ENCODE measurements around the gene CNGA4.

Gene CNGA4

DNA sequence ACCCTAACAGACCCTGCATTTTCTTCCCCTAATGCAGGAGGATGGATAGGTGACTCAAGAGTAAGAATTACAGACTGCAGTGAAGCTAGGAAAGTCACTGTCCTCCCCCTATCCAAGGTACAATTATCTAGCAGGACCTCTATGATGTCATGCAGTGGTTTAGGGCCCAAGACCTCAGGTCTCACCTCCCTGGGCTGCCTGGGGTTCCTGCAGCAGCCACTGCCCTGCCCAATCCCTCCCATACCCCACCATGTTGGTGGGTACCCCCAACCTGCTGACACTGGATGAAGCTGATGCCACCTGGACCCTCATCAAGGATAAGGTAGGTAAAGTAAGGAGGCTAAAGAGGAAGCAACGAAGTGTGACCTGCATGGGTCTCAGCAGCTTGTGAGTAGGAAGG is 33.5 kb upstream of the CNGA4 start, which contains the start of gene C11orf42:
Gene C11orf42, plus strand, starts transcription at position 192 of the 400 bp plus-strand sequence. Its CDS starts 59 bp downstream, at position 251.
- H3K9me3 ChIP-seq (ENCODE audit: insufficient read depth, low read depth, low read length) = no peaks in the 10 kb centered on the region
- no peaks in the 10 kb centered on the region for H3K4me1 ChIP-seq (ENCODE audit: insufficient read depth, low read length)
- no peak within 1 kb of the TSS for H3K27ac ChIP-seq (ENCODE audit: low read depth, low read length)
- no peaks in the 10 kb centered on the region for H3K27me3 ChIP-seq (ENCODE audit: insufficient read depth, low read length)
- H3K9ac ChIP-seq (ENCODE audit: low read depth, low read length) = no peak within 1 kb of the TSS
- 100% methylated on average over 1 of the region's 1 CpG for WGBS
- no peak within 1 kb of the TSS for H3K4me3 ChIP-seq (ENCODE audit: low read length)
- H3K36me3 ChIP-seq (ENCODE audit: insufficient read depth, low read length) = peaks cover 10% of the 10 kb centered on the region

DNA sequence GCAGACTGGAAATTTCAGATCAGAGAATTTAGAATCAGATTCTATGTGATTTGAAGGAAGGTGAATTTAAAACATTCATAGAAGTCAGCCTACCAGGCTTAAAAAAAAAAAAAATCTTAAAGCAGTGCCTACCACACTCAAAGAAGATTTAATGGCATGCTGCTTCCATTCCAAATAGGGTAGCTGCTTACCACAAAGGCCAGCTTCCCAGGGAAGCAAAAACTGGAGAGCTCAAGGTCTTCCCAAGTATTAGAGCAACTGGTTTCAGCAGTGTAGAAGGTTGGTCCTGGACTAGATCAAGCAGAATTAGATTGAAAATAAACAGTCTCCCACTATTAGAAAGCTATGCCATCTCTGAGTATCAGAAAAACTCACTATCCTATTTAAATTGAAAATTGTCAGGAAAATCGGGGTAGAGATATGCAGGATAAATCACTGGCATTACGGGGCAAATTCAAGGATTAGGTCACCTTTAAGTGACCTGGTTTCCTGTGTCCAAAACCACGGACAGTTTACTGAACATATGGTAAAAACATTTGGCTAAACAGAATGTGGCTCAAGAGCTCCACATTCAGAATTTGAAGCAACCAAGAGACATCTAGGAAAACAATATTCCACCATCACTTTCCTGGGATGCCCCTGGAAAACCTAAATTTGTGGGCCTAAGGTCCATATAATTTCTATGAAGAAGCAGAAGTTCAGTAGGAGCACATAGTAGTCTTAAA is 32.3 kb upstream of the CNGA4 start:
- H3K27me3 ChIP-seq (ENCODE audit: insufficient read depth, low read length) = no peaks in the 10 kb centered on the region
- no peak overlapping the region for H3K27ac ChIP-seq (ENCODE audit: low read depth, low read length)
- no peak overlapping the region for H3K4me3 ChIP-seq (ENCODE audit: low read length)
- WGBS = 93% methylated on average over 3 of the region's 3 CpGs
- no peak overlapping the region for H3K9ac ChIP-seq (ENCODE audit: low read depth, low read length)
- H3K9me3 ChIP-seq (ENCODE audit: insufficient read depth, low read depth, low read length) = no peaks in the 10 kb centered on the region
- H3K36me3 ChIP-seq (ENCODE audit: insufficient read depth, low read length) = peaks cover 18% of the 10 kb centered on the region
- no peaks in the 10 kb centered on the region for H3K4me1 ChIP-seq (ENCODE audit: insufficient read depth, low read length)

DNA sequence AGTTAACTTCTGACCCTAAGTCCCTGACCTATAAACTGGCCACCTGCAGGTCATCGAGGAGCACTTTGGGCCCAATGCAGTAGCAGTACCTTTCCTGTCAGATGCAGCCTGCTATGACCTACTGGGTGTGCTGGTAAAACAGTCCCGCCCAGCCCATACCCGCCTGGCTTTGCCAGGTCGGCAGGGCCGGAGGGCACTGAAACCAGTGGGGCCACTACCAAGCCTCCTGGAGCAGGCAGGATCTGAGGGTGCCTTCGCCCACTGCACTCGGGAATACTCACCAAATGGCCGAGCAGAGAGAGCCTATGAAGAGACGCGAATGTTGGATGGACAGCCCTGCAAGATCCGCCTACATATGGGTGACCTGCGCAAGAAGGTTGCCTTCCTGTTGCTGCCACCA is 29.1 kb upstream of the CNGA4 start:
- Histone ChIP-seq H3K27me3 (ENCODE audit: insufficient read depth, low read length) (no peaks in the 10 kb centered on the region), H3K4me3 (ENCODE audit: low read length) (no peak overlapping the region), H3K4me1 (ENCODE audit: insufficient read depth, low read length) (no peaks in the 10 kb centered on the region), H3K27ac (ENCODE audit: low read depth, low read length) (no peak overlapping the region), H3K9ac (ENCODE audit: low read depth, low read length) (no peak overlapping the region), H3K9me3 (ENCODE audit: insufficient read depth, low read depth, low read length) (no peaks in the 10 kb centered on the region), H3K36me3 (ENCODE audit: insufficient read depth, low read length) (peaks cover 48% of the 10 kb centered on the region)
- WGBS = 96% methylated on average over 12 of the region's 12 CpGs

DNA sequence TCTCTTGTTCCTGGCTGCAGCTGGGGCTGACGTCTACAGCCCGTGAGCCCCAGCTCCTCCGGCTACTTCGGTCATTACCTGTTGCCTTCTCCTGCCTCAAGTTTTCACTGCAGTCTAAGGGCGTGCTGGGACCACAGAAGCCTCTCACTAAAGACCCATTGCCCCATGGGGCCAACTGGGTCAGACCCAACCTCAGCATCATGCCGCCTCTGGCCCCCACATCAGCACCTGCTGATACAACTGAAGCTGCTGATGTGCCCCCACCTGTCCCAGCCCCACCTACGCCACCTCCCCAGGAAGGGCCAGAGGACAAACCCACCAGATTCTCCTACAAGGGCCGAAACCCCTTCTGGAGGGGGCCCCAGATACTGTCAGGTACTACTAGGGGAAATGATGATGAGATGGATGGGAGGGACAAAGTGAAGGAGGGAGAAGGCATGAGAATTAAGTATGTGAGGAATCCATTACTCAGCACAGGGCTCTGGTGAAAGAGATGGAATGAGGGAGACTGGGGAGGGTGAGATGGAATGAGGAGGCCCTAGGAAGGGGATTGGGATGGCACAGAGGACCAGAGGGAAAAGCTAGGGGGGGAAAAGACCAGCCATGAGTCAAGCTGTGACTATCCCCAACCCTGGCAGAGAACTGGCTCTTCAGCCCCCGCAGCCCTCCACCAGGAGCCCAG is 28.5 kb upstream of the CNGA4 start:
- Histone ChIP-seq H3K4me1 (ENCODE audit: insufficient read depth, low read length) (no peaks in the 10 kb centered on the region), H3K4me3 (ENCODE audit: low read length) (no peak overlapping the region), H3K27ac (ENCODE audit: low read depth, low read length) (no peak overlapping the region), H3K9me3 (ENCODE audit: insufficient read depth, low read depth, low read length) (no peaks in the 10 kb centered on the region), H3K27me3 (ENCODE audit: insufficient read depth, low read length) (no peaks in the 10 kb centered on the region), H3K9ac (ENCODE audit: low read depth, low read length) (no peak overlapping the region), H3K36me3 (ENCODE audit: insufficient read depth, low read length) (peaks cover 54% of the 10 kb centered on the region)
- WGBS = 95% methylated on average over 9 of the region's 9 CpGs

DNA sequence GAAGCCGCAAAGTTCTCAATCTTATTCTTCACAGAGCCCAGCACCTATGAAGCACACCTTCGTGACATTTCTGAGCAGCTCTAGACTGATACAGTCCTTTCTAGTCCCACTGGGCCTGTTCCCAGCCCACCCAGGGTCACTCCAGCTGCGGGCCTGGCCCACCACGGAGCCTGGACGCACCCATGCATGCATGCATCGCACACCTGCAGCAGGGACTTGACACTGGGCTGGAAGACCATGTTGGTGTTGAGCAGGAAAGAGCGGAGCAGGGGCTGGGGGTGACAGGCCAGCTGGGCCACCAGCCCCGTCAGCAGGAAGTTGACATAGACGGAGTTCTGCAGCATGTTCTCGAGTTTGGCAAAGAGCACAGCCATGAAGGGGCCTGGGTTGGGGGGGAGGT is 24.4 kb upstream of the CNGA4 start:
- peaks cover 87% of the 10 kb centered on the region for H3K36me3 ChIP-seq (ENCODE audit: insufficient read depth, low read length)
- WGBS = 94% methylated on average over 10 of the region's 10 CpGs
- H3K27me3 ChIP-seq (ENCODE audit: insufficient read depth, low read length) = no peaks in the 10 kb centered on the region
- no peak overlapping the region for H3K27ac ChIP-seq (ENCODE audit: low read depth, low read length)
- H3K4me3 ChIP-seq (ENCODE audit: low read length) = no peak overlapping the region
- H3K9me3 ChIP-seq (ENCODE audit: insufficient read depth, low read depth, low read length) = no peaks in the 10 kb centered on the region
- no peaks in the 10 kb centered on the region for H3K4me1 ChIP-seq (ENCODE audit: insufficient read depth, low read length)
- no peak overlapping the region for H3K9ac ChIP-seq (ENCODE audit: low read depth, low read length)

DNA sequence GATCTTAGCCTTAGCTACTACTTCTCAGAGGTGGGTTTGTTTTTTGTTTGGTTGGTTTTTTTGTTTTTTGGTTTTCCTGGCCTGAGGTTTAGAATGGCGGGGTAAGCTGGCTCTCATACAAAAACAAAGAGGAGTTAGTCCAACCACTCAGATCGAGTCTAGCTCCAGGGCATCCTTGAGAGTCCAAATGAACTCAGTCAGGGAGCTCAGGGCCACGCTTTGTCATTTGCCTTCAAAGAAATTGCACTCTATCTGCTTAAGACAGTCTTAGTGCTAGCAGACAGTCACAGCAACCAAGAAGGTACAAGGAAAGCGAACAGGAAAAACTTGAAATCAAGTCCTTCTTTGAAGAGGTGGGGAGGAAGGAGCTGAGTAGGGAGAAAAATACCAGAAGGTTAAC is 22.4 kb upstream of the CNGA4 start:
- 94% methylated on average over 4 of the region's 4 CpGs for WGBS
- Histone ChIP-seq H3K4me1 (ENCODE audit: insufficient read depth, low read length) (no peaks in the 10 kb centered on the region), H3K27ac (ENCODE audit: low read depth, low read length) (no peak overlapping the region), H3K36me3 (ENCODE audit: insufficient read depth, low read length) (peaks cover 93% of the 10 kb centered on the region), H3K27me3 (ENCODE audit: insufficient read depth, low read length) (no peaks in the 10 kb centered on the region), H3K9me3 (ENCODE audit: insufficient read depth, low read depth, low read length) (no peaks in the 10 kb centered on the region), H3K4me3 (ENCODE audit: low read length) (no peak overlapping the region), H3K9ac (ENCODE audit: low read depth, low read length) (no peak overlapping the region)

DNA sequence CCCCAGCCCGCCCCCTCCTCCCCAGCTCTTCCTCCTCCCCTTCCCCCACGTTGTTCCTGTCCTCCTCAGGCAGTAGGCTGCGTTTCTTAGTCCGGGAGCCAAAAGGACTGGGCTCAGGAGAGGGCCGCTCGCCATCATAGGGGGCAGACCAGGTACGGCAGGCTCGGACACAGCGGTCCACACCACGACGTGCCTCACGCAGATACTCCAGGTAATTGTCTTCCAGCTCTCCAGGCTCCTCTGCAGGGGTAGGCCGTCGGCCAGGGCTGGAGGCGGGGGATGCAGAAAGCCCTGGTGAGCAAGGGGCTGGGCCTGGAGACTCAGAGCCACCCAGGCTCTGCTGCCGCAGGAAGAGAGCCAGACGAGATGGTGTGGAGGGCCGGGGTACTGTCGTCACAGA is 21.2 kb upstream of the CNGA4 start:
- Histone ChIP-seq H3K4me1 (ENCODE audit: insufficient read depth, low read length) (no peaks in the 10 kb centered on the region), H3K9me3 (ENCODE audit: insufficient read depth, low read depth, low read length) (no peaks in the 10 kb centered on the region), H3K27ac (ENCODE audit: low read depth, low read length) (no peak overlapping the region), H3K27me3 (ENCODE audit: insufficient read depth, low read length) (no peaks in the 10 kb centered on the region), H3K36me3 (ENCODE audit: insufficient read depth, low read length) (peaks cover 94% of the 10 kb centered on the region), H3K4me3 (ENCODE audit: low read length) (no peak overlapping the region), H3K9ac (ENCODE audit: low read depth, low read length) (no peak overlapping the region)
- 94% methylated on average over 18 of the region's 19 CpGs for WGBS

DNA sequence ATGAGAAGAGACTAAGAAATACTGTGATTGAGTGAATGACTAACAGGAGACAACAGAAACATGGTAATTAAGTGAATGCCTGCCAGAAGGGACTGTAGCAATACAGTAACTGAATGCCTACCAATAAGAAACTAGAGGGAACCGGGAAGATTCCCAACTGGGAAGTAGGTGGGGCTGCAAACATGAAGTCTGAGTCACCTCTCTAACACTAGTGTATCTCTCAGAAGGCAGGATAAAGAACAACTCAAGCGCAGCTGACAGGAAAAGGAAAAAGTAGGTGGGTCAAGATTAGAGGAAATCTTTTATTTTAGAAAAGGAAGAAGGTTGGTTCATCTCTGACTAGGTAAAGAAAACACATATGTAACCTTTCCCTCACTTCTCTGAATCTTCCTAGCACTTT is 19.5 kb upstream of the CNGA4 start:
- peaks cover 94% of the 10 kb centered on the region for H3K36me3 ChIP-seq (ENCODE audit: insufficient read depth, low read length)
- no peaks in the 10 kb centered on the region for H3K4me1 ChIP-seq (ENCODE audit: insufficient read depth, low read length)
- no peak overlapping the region for H3K4me3 ChIP-seq (ENCODE audit: low read length)
- H3K9ac ChIP-seq (ENCODE audit: low read depth, low read length) = no peak overlapping the region
- 90% methylated on average over 2 of the region's 2 CpGs for WGBS
- no peaks in the 10 kb centered on the region for H3K27me3 ChIP-seq (ENCODE audit: insufficient read depth, low read length)
- H3K9me3 ChIP-seq (ENCODE audit: insufficient read depth, low read depth, low read length) = no peaks in the 10 kb centered on the region
- no peak overlapping the region for H3K27ac ChIP-seq (ENCODE audit: low read depth, low read length)

DNA sequence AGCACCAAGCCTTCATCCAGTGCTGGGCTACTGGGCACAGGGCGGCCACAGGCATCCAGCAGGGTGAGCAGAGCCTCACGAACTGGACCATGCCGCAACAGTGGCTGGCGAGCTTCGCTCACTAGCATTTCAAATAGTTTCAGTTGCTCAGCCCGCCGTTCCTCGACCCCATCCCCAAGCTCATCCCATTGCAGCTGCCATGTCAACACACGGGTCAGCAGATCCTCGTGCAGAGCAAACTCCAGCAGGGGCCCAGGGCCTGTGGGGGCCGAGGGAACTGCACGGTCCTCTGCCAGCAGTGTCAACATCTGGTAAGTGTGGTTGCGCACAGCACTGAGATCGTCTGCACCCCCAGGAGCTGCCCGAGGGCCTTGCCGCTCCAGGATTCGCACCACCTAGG is 15.0 kb upstream of the CNGA4 start:
- no peaks in the 10 kb centered on the region for H3K9me3 ChIP-seq (ENCODE audit: insufficient read depth, low read depth, low read length)
- H3K9ac ChIP-seq (ENCODE audit: low read depth, low read length) = no peak overlapping the region
- no peaks in the 10 kb centered on the region for H3K27me3 ChIP-seq (ENCODE audit: insufficient read depth, low read length)
- H3K4me3 ChIP-seq (ENCODE audit: low read length) = no peak overlapping the region
- H3K36me3 ChIP-seq (ENCODE audit: insufficient read depth, low read length) = peaks cover 54% of the 10 kb centered on the region
- WGBS = 96% methylated on average over 17 of the region's 17 CpGs
- H3K27ac ChIP-seq (ENCODE audit: low read depth, low read length) = no peak overlapping the region
- no peaks in the 10 kb centered on the region for H3K4me1 ChIP-seq (ENCODE audit: insufficient read depth, low read length)

DNA sequence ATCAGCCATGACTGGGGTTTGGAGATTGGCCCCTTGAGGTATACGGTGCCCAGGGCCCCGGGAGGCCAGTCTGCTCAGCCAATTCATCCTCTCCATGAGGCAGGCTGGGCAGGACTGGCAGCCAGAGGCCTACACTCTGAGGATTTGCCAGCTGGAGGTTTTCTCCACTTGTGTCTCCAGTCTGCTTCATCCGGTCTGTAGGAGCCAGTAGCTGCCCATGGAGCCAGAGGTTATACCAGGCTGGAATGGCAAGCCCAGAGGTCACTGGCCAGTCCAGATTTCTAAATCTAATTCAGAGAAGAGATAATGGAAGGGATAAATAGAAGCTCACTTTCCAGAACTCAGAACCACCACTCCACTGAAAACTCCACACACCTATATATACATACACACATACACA is 14.5 kb upstream of the CNGA4 start:
- H3K9ac ChIP-seq (ENCODE audit: low read depth, low read length) = no peak overlapping the region
- no peaks in the 10 kb centered on the region for H3K4me1 ChIP-seq (ENCODE audit: insufficient read depth, low read length)
- WGBS = 96% methylated on average over 3 of the region's 3 CpGs
- H3K36me3 ChIP-seq (ENCODE audit: insufficient read depth, low read length) = peaks cover 49% of the 10 kb centered on the region
- no peaks in the 10 kb centered on the region for H3K9me3 ChIP-seq (ENCODE audit: insufficient read depth, low read depth, low read length)
- H3K27ac ChIP-seq (ENCODE audit: low read depth, low read length) = no peak overlapping the region
- H3K4me3 ChIP-seq (ENCODE audit: low read length) = no peak overlapping the region
- no peaks in the 10 kb centered on the region for H3K27me3 ChIP-seq (ENCODE audit: insufficient read depth, low read length)

DNA sequence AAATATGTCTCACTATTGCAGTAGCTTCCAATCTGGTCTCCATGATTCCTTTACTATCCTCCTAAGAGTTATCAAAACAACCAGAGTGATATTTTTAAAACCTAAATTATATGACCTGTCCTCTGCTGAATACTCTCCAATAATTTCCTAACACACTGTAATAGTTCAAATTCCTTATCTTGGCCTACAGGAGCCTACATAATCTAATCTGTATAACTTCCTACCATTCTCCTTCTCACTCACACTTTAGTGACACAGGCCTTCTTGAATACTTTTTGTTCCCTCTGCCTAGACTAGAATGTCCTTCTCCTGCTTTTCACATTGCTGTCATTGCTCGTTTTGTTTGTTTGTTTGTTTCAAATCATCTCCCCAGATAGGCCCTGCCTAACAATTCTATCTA is 13.9 kb upstream of the CNGA4 start:
- peaks cover 43% of the 10 kb centered on the region for H3K36me3 ChIP-seq (ENCODE audit: insufficient read depth, low read length)
- no peak overlapping the region for H3K27ac ChIP-seq (ENCODE audit: low read depth, low read length)
- H3K27me3 ChIP-seq (ENCODE audit: insufficient read depth, low read length) = no peaks in the 10 kb centered on the region
- 91% methylated on average over 1 of the region's 1 CpG for WGBS
- H3K9ac ChIP-seq (ENCODE audit: low read depth, low read length) = no peak overlapping the region
- no peaks in the 10 kb centered on the region for H3K9me3 ChIP-seq (ENCODE audit: insufficient read depth, low read depth, low read length)
- H3K4me3 ChIP-seq (ENCODE audit: low read length) = no peak overlapping the region
- H3K4me1 ChIP-seq (ENCODE audit: insufficient read depth, low read length) = no peaks in the 10 kb centered on the region

All from HUES64 (cell line).